ENCODE results near the gene CDH23.

CDH23 gene

GRCh38 chr10:71657604-71658466, 261.1 kb downstream of the CDH23 start:
- Histone ChIP-seq H3K36me3 (ENCODE audit: control insufficient read depth, insufficient read depth, low read length) (no peaks in the 10 kb centered on the region), H3K4me3 (ENCODE audit: low read length) (no peak overlapping the region), H3K4me1 (ENCODE audit: control insufficient read depth, insufficient read depth, low read length) (no peaks in the 10 kb centered on the region), H3K9ac (ENCODE audit: low read length) (no peak overlapping the region), H3K9me3 (ENCODE audit: control insufficient read depth, low read length) (no peaks in the 10 kb centered on the region), H3K27me3 (ENCODE audit: control insufficient read depth, insufficient read depth, low read length) (no peaks in the 10 kb centered on the region)

GRCh38 chr10:71658467-71658745, 261.7 kb downstream of the CDH23 start:
- Histone ChIP-seq H3K27me3 (ENCODE audit: control insufficient read depth, insufficient read depth, low read length) (no peaks in the 10 kb centered on the region), H3K9ac (ENCODE audit: low read length) (no peak overlapping the region), H3K4me1 (ENCODE audit: control insufficient read depth, insufficient read depth, low read length) (peaks cover 6% of the 10 kb centered on the region), H3K36me3 (ENCODE audit: control insufficient read depth, insufficient read depth, low read length) (no peaks in the 10 kb centered on the region), H3K4me3 (ENCODE audit: low read length) (no peak overlapping the region), H3K9me3 (ENCODE audit: control insufficient read depth, low read length) (no peaks in the 10 kb centered on the region)

- Histone ChIP-seq H3K4me1 (ENCODE audit: control insufficient read depth, insufficient read depth, low read length) (peaks cover 13% of the 10 kb centered on the region), H3K27me3 (ENCODE audit: control insufficient read depth, insufficient read depth, low read length) (no peaks in the 10 kb centered on the region), H3K9me3 (ENCODE audit: control insufficient read depth, low read length) (no peaks in the 10 kb centered on the region), H3K4me3 (ENCODE audit: low read length) (no peak overlapping the region), H3K9ac (ENCODE audit: low read length) (no peak overlapping the region), H3K36me3 (ENCODE audit: control insufficient read depth, insufficient read depth, low read length) (no peaks in the 10 kb centered on the region)
Measured at GRCh38 chr10:71659111-71659634, 262.5 kb downstream of the CDH23 start.

GRCh38 chr10:71659737-71660136, 263.0 kb downstream of the CDH23 start:
- Histone ChIP-seq H3K9ac (ENCODE audit: low read length) (no peak overlapping the region), H3K4me1 (ENCODE audit: control insufficient read depth, insufficient read depth, low read length) (peaks cover 18% of the 10 kb centered on the region), H3K4me3 (ENCODE audit: low read length) (no peak overlapping the region), H3K9me3 (ENCODE audit: control insufficient read depth, low read length) (no peaks in the 10 kb centered on the region), H3K27me3 (ENCODE audit: control insufficient read depth, insufficient read depth, low read length) (no peaks in the 10 kb centered on the region), H3K36me3 (ENCODE audit: control insufficient read depth, insufficient read depth, low read length) (no peaks in the 10 kb centered on the region)

GRCh38 chr10:71660313-71660712, 263.6 kb downstream of the CDH23 start:
- no peak overlapping the region for H3K4me3 ChIP-seq (ENCODE audit: low read length)
- no peaks in the 10 kb centered on the region for H3K36me3 ChIP-seq (ENCODE audit: control insufficient read depth, insufficient read depth, low read length)
- H3K27me3 ChIP-seq (ENCODE audit: control insufficient read depth, insufficient read depth, low read length): no peaks in the 10 kb centered on the region
- no peak overlapping the region for H3K9ac ChIP-seq (ENCODE audit: low read length)
- no peaks in the 10 kb centered on the region for H3K9me3 ChIP-seq (ENCODE audit: control insufficient read depth, low read length)
- peaks cover 18% of the 10 kb centered on the region for H3K4me1 ChIP-seq (ENCODE audit: control insufficient read depth, insufficient read depth, low read length)

GRCh38 chr10:71661060-71661622, 264.4 kb downstream of the CDH23 start:
- Histone ChIP-seq H3K27me3 (ENCODE audit: control insufficient read depth, insufficient read depth, low read length) (no peaks in the 10 kb centered on the region), H3K4me3 (ENCODE audit: low read length) (no peak overlapping the region), H3K36me3 (ENCODE audit: control insufficient read depth, insufficient read depth, low read length) (no peaks in the 10 kb centered on the region), H3K4me1 (ENCODE audit: control insufficient read depth, insufficient read depth, low read length) (peaks cover 20% of the 10 kb centered on the region), H3K9ac (ENCODE audit: low read length) (no peak overlapping the region), H3K9me3 (ENCODE audit: control insufficient read depth, low read length) (no peaks in the 10 kb centered on the region)

GRCh38 chr10:71661779-71662336, 265.1 kb downstream of the CDH23 start:
- H3K4me1 ChIP-seq (ENCODE audit: control insufficient read depth, insufficient read depth, low read length): peaks cover 27% of the 10 kb centered on the region
- no peaks in the 10 kb centered on the region for H3K9me3 ChIP-seq (ENCODE audit: control insufficient read depth, low read length)
- no peak overlapping the region for H3K4me3 ChIP-seq (ENCODE audit: low read length)

GRCh38 chr10:71663311-71663710, 266.6 kb downstream of the CDH23 start:
- Histone ChIP-seq H3K4me1 (ENCODE audit: control insufficient read depth, insufficient read depth, low read length) (peaks cover 31% of the 10 kb centered on the region), H3K9ac (ENCODE audit: low read length) (no peak overlapping the region), H3K27me3 (ENCODE audit: control insufficient read depth, insufficient read depth, low read length) (peaks cover 9% of the 10 kb centered on the region), H3K9me3 (ENCODE audit: control insufficient read depth, low read length) (no peaks in the 10 kb centered on the region), H3K4me3 (ENCODE audit: low read length) (no peak overlapping the region), H3K36me3 (ENCODE audit: control insufficient read depth, insufficient read depth, low read length) (no peaks in the 10 kb centered on the region)

More at GRCh38 chr10:71661779-71662336, 265.1 kb downstream of the CDH23 start:
- no peaks in the 10 kb centered on the region for H3K27me3 ChIP-seq (ENCODE audit: control insufficient read depth, insufficient read depth, low read length)
- H3K9ac ChIP-seq (ENCODE audit: low read length): no peak overlapping the region
- no peaks in the 10 kb centered on the region for H3K36me3 ChIP-seq (ENCODE audit: control insufficient read depth, insufficient read depth, low read length)

GRCh38 chr10:71664585-71664984, 267.9 kb downstream of the CDH23 start:
- Histone ChIP-seq H3K27me3 (ENCODE audit: control insufficient read depth, insufficient read depth, low read length) (peaks cover 9% of the 10 kb centered on the region), H3K4me3 (ENCODE audit: low read length) (no peak overlapping the region), H3K36me3 (ENCODE audit: control insufficient read depth, insufficient read depth, low read length) (no peaks in the 10 kb centered on the region), H3K4me1 (ENCODE audit: control insufficient read depth, insufficient read depth, low read length) (peaks cover 31% of the 10 kb centered on the region), H3K9me3 (ENCODE audit: control insufficient read depth, low read length) (no peaks in the 10 kb centered on the region), H3K9ac (ENCODE audit: low read length) (no peak overlapping the region)

GRCh38 chr10:71665456-71665855, 268.7 kb downstream of the CDH23 start:
- Histone ChIP-seq H3K27me3 (ENCODE audit: control insufficient read depth, insufficient read depth, low read length) (peaks cover 9% of the 10 kb centered on the region), H3K9me3 (ENCODE audit: control insufficient read depth, low read length) (no peaks in the 10 kb centered on the region), H3K9ac (ENCODE audit: low read length) (no peak overlapping the region), H3K4me3 (ENCODE audit: low read length) (no peak overlapping the region), H3K4me1 (ENCODE audit: control insufficient read depth, insufficient read depth, low read length) (peaks cover 31% of the 10 kb centered on the region), H3K36me3 (ENCODE audit: control insufficient read depth, insufficient read depth, low read length) (no peaks in the 10 kb centered on the region)

- H3K4me1 ChIP-seq (ENCODE audit: control insufficient read depth, insufficient read depth, low read length): peaks cover 32% of the 10 kb centered on the region
- H3K9ac ChIP-seq (ENCODE audit: low read length): no peak overlapping the region
- H3K9me3 ChIP-seq (ENCODE audit: control insufficient read depth, low read length): no peaks in the 10 kb centered on the region
Measured at GRCh38 chr10:71666639-71667386, 270.1 kb downstream of the CDH23 start.

GRCh38 chr10:71667387-71667752, 270.6 kb downstream of the CDH23 start:
- peaks cover 9% of the 10 kb centered on the region for H3K27me3 ChIP-seq (ENCODE audit: control insufficient read depth, insufficient read depth, low read length)
- H3K9ac ChIP-seq (ENCODE audit: low read length): no peak overlapping the region
- no peak overlapping the region for H3K4me3 ChIP-seq (ENCODE audit: low read length)
- no peaks in the 10 kb centered on the region for H3K9me3 ChIP-seq (ENCODE audit: control insufficient read depth, low read length)
- H3K4me1 ChIP-seq (ENCODE audit: control insufficient read depth, insufficient read depth, low read length): peaks cover 36% of the 10 kb centered on the region
- no peaks in the 10 kb centered on the region for H3K36me3 ChIP-seq (ENCODE audit: control insufficient read depth, insufficient read depth, low read length)

More at GRCh38 chr10:71666639-71667386, 270.1 kb downstream of the CDH23 start:
- no peak overlapping the region for H3K4me3 ChIP-seq (ENCODE audit: low read length)
- no peaks in the 10 kb centered on the region for H3K36me3 ChIP-seq (ENCODE audit: control insufficient read depth, insufficient read depth, low read length)
- peaks cover 9% of the 10 kb centered on the region for H3K27me3 ChIP-seq (ENCODE audit: control insufficient read depth, insufficient read depth, low read length)
